NCI-H2081 (cell line): Measurements from ENCODE around the gene CFAP52.
A peak's percentile ranks its signal among the peaks of the same experiment; 100 is the strongest.
"Not testable (repeated sequence)": the region's sequence is repeated elsewhere in the genome, so short reads cannot be mapped to it uniquely, and the experiment has no call there.

Source experiments
- DNase-seq, 2 experiments: peaks; one replicate each; lab custom pipeline; 2025; lab: John Stamatoyannopoulos, UW

Gene CFAP52

GRCh38 chr17:9645851-9646545, 69.6 kb downstream of the CFAP52 start:
- peak in 1 of 2 experiments; percentile 17 for DNase-seq

- DNase-seq, result no peak
These were observed 70.1 kb downstream of the CFAP52 start for GRCh38 chr17:9646546-9646885.

DNA sequence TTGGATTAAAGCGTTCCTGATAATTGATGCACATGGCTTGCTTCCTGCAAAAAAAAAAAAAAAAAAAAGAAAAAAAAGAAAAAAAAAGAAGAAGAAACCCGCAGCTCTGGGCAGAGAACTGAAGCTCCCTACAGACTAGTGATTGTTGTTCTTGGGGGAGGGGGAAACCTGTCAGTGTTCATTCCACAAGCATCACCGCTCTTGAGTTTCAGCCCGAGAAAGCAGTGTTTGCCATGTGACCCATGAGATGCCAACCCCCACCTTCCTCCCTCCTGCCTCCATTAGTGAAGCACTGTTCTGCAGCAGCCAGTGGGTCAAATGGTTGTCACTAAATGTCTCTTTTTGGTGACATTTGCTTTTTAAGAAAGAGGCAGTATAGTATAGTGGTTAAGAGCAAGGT, 70.6 kb downstream of the CFAP52 start:
- no peak for DNase-seq

GRCh38 chr17:9648521-9649110, 72.2 kb downstream of the CFAP52 start:
- DNase-seq, result no peak

DNA sequence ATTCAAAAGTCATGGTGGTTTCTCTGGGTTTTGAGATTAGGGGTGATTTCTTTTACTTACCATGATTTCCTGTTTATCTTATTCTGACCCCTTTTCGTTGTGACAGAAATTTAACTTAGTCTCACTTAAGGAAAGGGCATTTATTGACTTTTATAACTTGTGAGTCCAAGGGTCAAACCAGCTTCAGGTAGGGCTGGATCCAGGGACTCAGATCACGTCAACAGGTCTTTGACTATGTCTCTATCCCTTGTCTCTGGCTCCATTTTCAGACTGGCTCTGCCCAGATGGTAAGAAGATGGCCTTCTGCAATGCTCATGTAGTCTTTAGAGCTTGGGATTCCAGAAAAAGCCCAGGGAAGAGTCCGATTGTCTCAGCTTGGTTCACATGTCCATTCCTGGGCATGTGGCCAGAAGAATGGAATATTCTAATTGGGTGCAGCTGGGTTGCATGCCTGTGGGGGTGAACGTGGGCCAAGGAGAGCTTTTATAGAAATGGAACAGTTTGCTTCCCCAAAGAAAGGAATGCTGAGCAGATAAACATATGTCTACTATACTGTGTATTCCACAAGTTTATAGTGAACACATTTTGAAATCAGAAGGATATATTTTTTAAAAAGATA, 82.3 kb downstream of the CFAP52 start:
- no peak for DNase-seq

DNA sequence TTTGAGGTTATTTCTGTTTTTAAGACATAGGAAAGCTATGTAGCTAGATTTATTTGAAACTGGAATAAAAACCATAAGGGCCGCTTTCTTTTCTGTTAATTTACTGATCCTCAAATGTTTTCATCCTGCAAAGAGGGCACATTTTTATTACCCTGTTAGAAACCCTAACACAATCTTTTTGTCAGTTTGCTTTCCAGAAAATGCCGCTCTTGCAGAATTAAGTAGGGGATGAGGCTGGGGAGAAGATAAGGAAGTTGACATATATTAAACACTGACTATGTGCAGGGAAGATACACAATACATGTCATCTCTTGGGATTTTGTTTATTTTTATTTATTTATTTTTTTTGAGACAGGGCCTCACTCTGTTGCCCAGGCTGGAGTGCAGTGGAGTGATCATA, 84.6 kb downstream of the CFAP52 start:
- DNase-seq, result no peak

GRCh38 chr17:9663511-9663910, 87.1 kb downstream of the CFAP52 start:
- DNase-seq, result not testable (repeated sequence)

GRCh38 chr17:9666461-9667050, 90.1 kb downstream of the CFAP52 start:
- DNase-seq, result no peak

GRCh38 chr17:9668517-9668916, 92.1 kb downstream of the CFAP52 start:
- DNase-seq, result no peak

DNA sequence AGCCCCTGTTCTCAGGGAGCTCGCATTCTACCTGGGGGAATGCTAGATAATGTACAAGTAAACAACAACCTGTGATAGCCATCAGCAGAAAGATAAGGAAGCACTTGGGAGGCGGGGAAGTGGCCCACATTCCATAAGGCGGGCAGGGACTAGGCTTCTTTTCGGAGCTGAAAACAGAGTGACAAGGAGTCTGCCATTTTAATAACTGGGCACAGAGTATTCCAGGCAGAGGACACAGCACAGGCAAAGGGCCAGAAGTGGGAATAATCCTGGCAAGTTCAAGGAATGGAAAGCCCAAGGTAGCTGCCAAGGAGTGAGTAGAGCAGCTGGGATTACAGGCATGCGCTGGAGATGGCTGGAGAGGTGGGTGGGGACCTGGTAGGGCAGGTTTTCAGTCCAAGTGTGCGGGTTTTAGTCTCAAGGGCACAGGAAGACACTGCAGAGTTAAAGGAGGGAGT, 93.1 kb downstream of the CFAP52 start:
- DNase-seq, result no peak

DNA sequence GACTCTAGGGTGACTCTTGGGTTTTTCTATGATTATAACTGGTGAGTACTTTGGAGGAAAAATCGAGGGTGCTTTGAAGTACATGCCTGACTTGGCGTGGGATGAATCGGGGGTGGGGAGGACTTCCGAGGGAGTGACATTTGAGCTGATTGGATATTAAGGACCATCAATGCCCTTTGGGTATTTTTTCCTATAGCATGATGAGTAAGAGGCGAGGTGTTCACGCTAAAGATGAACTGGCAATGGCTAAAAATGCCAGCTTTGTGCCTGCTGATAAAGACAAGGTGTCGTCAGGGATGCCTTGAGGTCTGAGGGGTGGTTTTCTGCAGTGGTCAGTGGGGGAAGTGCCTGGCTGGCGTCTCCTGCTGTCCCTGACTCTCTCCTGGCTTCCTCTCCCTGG, 94.2 kb downstream of the CFAP52 start:
- no peak for DNase-seq

DNA sequence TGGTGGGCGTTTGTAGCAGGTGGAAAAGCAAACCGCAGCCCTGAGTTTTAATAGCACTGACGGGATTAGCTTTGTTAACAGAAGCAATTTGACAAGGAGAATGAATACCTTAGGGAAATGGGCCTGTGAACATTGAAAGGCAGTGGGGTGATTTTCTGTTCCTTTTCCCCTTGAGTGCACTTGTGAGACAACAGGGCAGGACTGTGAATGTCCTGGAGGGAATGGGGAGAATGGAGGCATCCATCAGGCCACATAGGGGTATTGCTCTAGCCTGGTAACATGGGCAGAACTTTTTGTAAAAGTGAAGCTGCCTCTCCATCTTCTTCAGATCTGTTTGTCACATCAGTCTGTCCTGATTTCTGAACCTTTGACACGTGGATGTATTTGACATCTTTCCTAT, 95.1 kb downstream of the CFAP52 start:
- DNase-seq, result no peak

DNA sequence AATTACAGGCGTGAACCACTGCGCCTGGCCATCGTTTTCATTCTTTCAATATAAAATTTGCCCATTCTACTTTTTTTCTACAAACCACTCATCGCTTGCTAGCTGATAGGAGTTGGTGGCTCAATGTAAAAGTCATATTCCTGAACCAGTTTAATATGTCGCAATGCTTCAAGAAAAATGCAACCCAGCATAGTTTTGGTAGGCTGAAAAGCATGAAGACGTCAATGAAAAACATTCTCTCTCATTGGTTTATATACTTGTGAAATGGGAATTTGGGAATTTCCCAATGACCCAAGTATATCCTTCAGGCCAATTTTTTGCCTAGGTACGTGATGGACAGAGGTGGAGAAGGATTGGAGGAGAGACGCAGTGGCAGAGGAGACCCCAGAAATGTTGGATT, 95.8 kb downstream of the CFAP52 start:
- DNase-seq, result no peak

- no peak for DNase-seq
These were observed 96.2 kb downstream of the CFAP52 start for GRCh38 chr17:9672691-9673090.

DNA sequence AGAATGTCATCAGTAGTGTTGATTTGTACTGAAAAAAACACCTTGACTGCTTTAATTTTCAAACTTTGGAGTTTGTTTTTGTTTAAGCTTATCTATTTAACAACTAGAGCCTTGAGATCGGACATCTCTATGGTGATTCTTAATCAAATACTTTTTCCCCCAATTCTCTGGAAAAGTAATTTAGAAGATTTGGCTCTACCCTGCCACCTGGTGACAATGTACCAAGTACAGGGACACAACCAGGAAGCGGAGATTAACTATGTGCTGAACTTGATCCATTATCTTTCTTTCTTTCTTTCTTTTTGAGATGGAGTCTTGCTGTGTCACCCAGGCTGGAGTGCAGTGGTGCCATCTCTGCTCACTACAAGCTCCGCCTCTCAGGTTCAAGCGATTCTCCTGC, 99.6 kb downstream of the CFAP52 start:
- DNase-seq, result no peak

DNA sequence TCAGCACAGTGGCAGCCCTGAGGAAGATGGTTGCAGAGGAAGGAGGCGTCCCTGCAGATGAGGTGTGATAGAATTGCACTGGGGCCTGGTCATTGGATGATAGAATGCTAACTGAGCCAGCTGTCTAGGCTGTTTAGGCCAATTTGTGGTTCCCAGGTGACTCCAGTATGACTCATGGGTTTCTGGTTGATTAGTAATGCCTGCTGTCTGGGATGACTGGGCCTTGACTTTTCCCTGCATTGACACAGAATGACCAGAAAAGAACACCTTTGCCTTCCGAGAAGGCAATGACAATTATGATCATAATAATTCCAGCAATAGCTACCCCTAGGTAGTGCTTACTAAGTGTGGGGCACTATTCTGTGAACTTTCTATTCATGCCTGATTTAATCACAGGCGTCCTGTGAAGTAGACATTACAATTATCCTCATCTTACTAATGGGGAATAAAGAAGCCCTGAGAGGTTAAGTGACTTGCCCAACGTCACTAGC, 100.4 kb downstream of the CFAP52 start:
- DNase-seq, result no peak

GRCh38 chr17:9677411-9677810, 101.0 kb downstream of the CFAP52 start:
- DNase-seq, result no peak

- DNase-seq, result no peak
These were observed 101.5 kb downstream of the CFAP52 start for GRCh38 chr17:9677896-9678295.

- peak in 1 of 2 experiments; percentile 64 for DNase-seq
These were observed 108.6 kb downstream of the CFAP52 start for GRCh38 chr17:9684955-9685621.
